HTERT RPE-1 (cell line): ENCODE results near the gene OTUD3.

Source experiments
- in situ Hi-C: fragments of 300-500 bp; cut with MboI; formaldehyde crosslinking; loops from 4 replicates; pipeline ENCODE4 v1.14.3; 2020; ENCODE audit warnings: low sequenced_read_pairs

Gene OTUD3

DNA sequence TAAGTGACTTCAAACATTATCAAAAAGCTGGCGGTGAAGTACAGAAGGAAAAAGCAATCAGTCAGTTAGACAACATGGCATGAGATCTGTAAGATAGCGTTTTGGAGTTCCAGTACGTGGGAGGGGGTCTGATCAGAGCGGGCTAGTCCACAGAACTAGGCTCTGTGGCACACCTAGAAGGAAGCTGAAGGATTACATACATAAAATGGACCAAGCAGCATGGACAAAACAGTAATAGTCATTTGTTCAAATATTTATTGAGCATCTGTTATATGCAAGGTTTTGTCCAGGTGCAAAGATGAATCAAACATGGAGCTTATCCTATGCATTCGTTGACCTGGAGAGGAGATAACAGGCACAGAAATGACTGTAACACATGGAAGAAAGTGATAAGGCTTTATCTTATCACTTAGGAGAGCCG, 64.1 kb downstream of the OTUD3 start:
- in situ Hi-C loops, result no loop called here

DNA sequence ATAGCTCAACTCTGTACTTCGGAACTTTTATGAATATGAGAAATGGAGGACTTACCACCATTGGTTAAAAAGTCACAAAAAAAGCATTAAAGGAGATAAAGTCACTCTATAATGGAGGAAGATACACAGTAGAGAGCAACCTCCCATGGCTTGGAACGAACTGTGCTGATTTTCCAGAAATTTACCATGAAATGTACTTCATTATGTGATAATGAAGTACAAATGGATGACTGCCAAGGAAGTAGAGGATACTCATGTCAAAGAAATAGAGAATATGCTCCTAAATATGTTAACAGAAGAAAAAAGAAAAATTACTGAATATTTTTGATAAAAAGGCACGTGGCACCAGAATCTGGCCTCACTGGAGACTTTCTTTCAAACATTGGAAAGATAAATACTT, 64.8 kb downstream of the OTUD3 start:
- in situ Hi-C loops, result no loop called here

DNA sequence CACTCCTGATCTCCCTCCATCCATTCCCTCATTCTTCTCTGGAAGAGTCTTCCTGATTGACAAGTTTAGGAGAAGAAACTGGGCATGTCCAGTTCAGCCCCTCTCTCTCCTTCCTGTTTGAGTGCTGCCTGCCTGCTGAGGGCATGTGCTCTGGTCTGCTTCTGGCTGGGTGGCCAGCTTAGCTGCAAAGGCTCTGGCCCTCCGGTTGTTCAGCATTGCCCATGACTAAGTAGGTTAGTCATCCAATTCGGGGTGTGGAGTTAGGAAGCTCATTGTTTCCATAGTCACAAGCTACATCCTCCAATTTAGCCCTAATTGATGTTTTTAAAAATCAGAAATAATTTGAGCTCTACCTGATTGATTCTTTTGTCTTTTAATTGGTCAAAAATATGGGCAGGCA, 66.8 kb downstream of the OTUD3 start:
- in situ Hi-C loops, result no loop called here

DNA sequence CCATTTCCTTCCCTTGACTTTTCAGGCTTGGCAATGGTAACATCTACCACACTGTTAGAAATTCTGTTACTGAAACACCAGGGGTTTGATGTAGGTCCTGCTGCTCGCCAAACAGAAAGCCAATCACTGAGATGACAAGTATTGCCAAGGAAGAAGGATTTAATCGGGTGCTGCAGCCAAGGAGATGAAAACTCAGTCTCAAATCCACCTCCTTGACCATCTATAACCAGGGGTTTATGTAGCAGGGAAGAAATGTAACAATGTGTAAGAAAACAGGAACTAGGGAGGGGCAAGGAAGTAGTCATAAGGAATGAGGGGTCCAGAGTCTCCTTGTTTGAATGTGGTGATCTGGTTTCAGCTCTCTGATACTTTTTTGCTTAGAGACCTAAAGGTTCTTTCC, 71.9 kb downstream of the OTUD3 start:
- in situ Hi-C loops, result no loop called here

DNA sequence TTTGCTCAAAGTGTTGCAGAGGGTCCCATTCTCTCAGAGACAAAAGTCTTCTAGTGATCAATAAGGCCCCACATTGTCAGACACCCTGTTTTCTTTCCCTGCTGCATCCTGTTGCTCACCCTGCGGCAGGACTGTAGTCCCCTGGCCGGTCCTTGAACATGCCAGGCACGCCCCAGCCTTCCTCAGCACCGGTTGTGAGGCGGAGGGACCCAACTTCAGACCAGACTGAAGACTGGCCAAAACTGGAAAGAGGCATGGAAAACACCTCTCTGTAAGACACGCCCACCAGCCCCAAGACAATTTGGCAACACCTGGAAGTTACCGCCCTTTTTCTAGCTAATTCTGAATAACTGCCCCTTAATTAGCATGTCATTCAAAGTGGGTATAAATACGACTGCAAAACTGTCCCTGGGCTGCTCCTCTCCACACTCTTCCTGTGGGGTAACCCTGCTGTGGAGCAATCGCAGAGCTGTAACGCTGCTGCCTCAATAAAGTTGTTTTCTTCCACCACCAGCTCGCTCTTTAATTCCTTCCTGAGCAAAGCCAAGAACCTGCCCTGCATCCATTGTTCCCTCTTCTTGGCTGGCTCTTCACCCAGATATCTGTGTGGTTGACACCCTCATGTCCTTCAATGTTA, 73.5 kb downstream of the OTUD3 start:
- in situ Hi-C loops, result no loop called here

DNA sequence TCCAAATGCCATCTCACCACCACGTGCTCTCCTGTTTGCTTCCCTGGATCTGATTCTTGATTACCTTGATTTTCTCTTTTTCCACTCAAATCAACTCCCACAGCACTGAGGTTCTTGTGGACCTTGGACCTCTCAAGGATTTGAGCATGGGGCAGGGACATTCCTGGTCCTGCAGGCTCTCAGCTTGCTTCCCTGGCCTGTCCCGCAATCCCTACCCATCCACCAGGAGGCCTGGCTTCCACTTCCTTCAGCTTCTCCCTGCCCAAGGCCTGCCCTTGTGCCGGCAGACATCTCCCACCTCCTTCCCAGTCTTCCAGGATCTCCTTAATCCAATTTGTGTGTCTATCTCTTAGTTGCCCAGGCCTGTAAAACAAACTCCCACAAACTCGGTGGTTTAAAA, 75.6 kb downstream of the OTUD3 start:
- in situ Hi-C loops, result no loop called here

DNA sequence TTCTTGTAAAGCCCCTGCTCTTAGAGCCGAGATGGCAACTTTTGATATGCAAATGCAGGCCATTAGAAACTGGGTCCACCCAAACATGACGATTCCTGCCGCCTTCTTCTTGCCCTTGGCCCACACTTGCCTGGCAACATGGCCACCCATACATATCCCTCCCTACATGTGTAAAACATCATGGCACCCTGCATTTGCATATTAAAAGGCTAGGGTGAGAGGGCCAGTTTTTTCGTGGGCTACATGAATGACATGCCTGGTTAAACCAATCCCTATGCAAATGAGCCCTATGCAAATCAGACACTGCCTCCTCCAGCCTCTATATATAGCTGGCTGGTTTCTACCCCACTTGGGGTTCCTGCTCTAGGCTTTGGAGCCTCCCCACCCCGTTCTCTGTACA, 78.4 kb downstream of the OTUD3 start:
- in situ Hi-C loops, result no loop called here
